ENCODE data around the gene MRPL33. TPM values are rescaled to one million over a fixed set of nuclear protein-coding genes. Genes with fewer than 3 reads are reported as not detected.

MRPL33 gene
- total RNA-seq, 4 donors from 2014 or later = 30.7 to 82.2 (median 56.3) TPM

- peak overlapping the region; percentile 85 for H3K27ac ChIP-seq
- TF ChIP-seq CTCF (IDR thresholded peaks at IDR 0.05) (no peak), POLR2A (IDR thresholded peaks at IDR 0.05) (no peak), POLR2AphosphoS5 (IDR thresholded peaks at IDR 0.05) (no peak), EP300 (IDR thresholded peaks at IDR 0.05) (no peak)
- peaks cover 12% of the 10 kb centered on the region for H3K36me3 ChIP-seq
- H3K4me1 ChIP-seq = peaks cover 38% of the 10 kb centered on the region
- DNase-seq (ENCODE audit: low spot score in 2 of 2) = no peak
- 10% methylated on average over 13 of the region's 13 CpGs for WGBS
- H3K4me3 ChIP-seq = peak overlapping the region; percentile 66
- H3K9me3 ChIP-seq = no peaks in the 10 kb centered on the region
- H3K27me3 ChIP-seq = no peaks in the 10 kb centered on the region
These were observed 344 bp upstream of the MRPL33 start for GRCh38 chr2:27771202-27771547.

- H3K27ac ChIP-seq = no peak overlapping the region
- WGBS = 34% methylated on average over 2 of the region's 2 CpGs
- no peaks in the 10 kb centered on the region for H3K27me3 ChIP-seq
- H3K4me1 ChIP-seq = peaks cover 49% of the 10 kb centered on the region
- no peak for DNase-seq (ENCODE audit: low spot score in 2 of 2)
- TF ChIP-seq POLR2A (IDR thresholded peaks at IDR 0.05) (no peak), CTCF (IDR thresholded peaks at IDR 0.05) (no peak), EP300 (IDR thresholded peaks at IDR 0.05) (no peak), POLR2AphosphoS5 (IDR thresholded peaks at IDR 0.05) (no peak)
- no peaks in the 10 kb centered on the region for H3K9me3 ChIP-seq
- H3K36me3 ChIP-seq = peaks cover 12% of the 10 kb centered on the region
- peak overlapping the region; percentile 66 for H3K4me3 ChIP-seq
These were observed 1.3 kb downstream of the MRPL33 start for GRCh38 chr2:27772804-27773203.

- no peak overlapping the region for H3K27ac ChIP-seq
- TF ChIP-seq CTCF (IDR thresholded peaks at IDR 0.05) (no peak), EP300 (IDR thresholded peaks at IDR 0.05) (no peak), POLR2A (IDR thresholded peaks at IDR 0.05) (no peak), POLR2AphosphoS5 (IDR thresholded peaks at IDR 0.05) (no peak)
- peaks cover 49% of the 10 kb centered on the region for H3K4me1 ChIP-seq
- peaks cover 12% of the 10 kb centered on the region for H3K36me3 ChIP-seq
- DNase-seq (ENCODE audit: low spot score in 2 of 2) = no peak
- H3K4me3 ChIP-seq = no peak overlapping the region
- no peaks in the 10 kb centered on the region for H3K27me3 ChIP-seq
- no peaks in the 10 kb centered on the region for H3K9me3 ChIP-seq
- 74% methylated on average over 5 of the region's 5 CpGs for WGBS
These were observed 2.4 kb downstream of the MRPL33 start for GRCh38 chr2:27773959-27774358.

GRCh38 chr2:27776097-27776496 lies 4.6 kb downstream of the MRPL33 start:
- Histone ChIP-seq H3K27ac (no peak overlapping the region), H3K9me3 (no peaks in the 10 kb centered on the region), H3K36me3 (peaks cover 12% of the 10 kb centered on the region), H3K4me1 (peaks cover 45% of the 10 kb centered on the region), H3K27me3 (no peaks in the 10 kb centered on the region), H3K4me3 (no peak overlapping the region)
- WGBS = 34% methylated on average over 8 of the region's 8 CpGs
- DNase-seq (ENCODE audit: low spot score in 2 of 2) = no peak
- TF ChIP-seq POLR2AphosphoS5 (IDR thresholded peaks at IDR 0.05) (no peak), EP300 (IDR thresholded peaks at IDR 0.05) (peak; percentile 54)

GRCh38 chr2:27776696-27777095 lies 5.2 kb downstream of the MRPL33 start:
- Histone ChIP-seq H3K4me1 (peaks cover 43% of the 10 kb centered on the region), H3K27me3 (no peaks in the 10 kb centered on the region), H3K9me3 (no peaks in the 10 kb centered on the region), H3K4me3 (no peak overlapping the region), H3K36me3 (peaks cover 12% of the 10 kb centered on the region), H3K27ac (no peak overlapping the region)
- DNase-seq (ENCODE audit: low spot score in 2 of 2) = no peak
- 80% methylated on average over 3 of the region's 3 CpGs for WGBS
- TF ChIP-seq EP300 (IDR thresholded peaks at IDR 0.05) = no peak
- TF ChIP-seq POLR2AphosphoS5 (IDR thresholded peaks at IDR 0.05) = no peak
- no peak for TF ChIP-seq CTCF (IDR thresholded peaks at IDR 0.05)
- no peak for TF ChIP-seq POLR2A (IDR thresholded peaks at IDR 0.05)

- TF ChIP-seq CTCF (IDR thresholded peaks at IDR 0.05) = no peak
- Histone ChIP-seq H3K27me3 (no peaks in the 10 kb centered on the region), H3K4me3 (no peak overlapping the region), H3K36me3 (peaks cover 9% of the 10 kb centered on the region), H3K4me1 (peaks cover 20% of the 10 kb centered on the region), H3K9me3 (no peaks in the 10 kb centered on the region), H3K27ac (peak overlapping the region; percentile 77)
- WGBS = 58% methylated on average over 5 of the region's 5 CpGs
- DNase-seq (ENCODE audit: low spot score in 2 of 2) = no peak
These were observed 8.0 kb downstream of the MRPL33 start for GRCh38 chr2:27779417-27780055.
